Bronchial epithelial cell (primary cell): Measurements from ENCODE around the gene HNRNPC. TPM values are rescaled to one million over a fixed set of nuclear protein-coding genes. Genes with fewer than 3 reads are reported as not detected.
"Not testable (repeated sequence)": the region's sequence is repeated elsewhere in the genome, so short reads cannot be mapped to it uniquely, and the experiment has no call there.

Experiments
- DNase-seq: peaks from one replicate; pipeline ENCODE4 v3.0.0-alpha.2; 2010; ENCODE audit warnings: low read depth
- FAIRE-seq: peaks from 2 replicates; lab custom pipeline; 2011; peaks lifted over from hg19 to GRCh38; lab: Jason Lieb, UNC
- H3K27me3 ChIP-seq: 2 replicates; pipeline ENCODE4 v1.5.1; 2011; ENCODE audit warnings: low read length; ENCODE audit not compliant: control insufficient read depth, insufficient read depth
- H3K36me3 ChIP-seq: 2 replicates; pipeline ENCODE4 v1.5.1; 2011; ENCODE audit warnings: low read length; ENCODE audit not compliant: control insufficient read depth, insufficient read depth
- H3K4me3 ChIP-seq: 2 replicates; pipeline ENCODE4 v1.5.1; 2011; ENCODE audit warnings: mild to moderate bottlenecking, low read depth, low read length, control low read depth
- total RNA-seq: library from RNA; depleted of rRNA; stranded (reverse); fragments of >200 nt; gene quantifications from 2 replicates; pipeline ENCODE4 v1.2.1, GENCODE V29; 2014
- TF ChIP-seq, protein P1 (sequence below): IDR thresholded peaks from 2 replicates; pipeline ENCODE4 v1.5.1; 2011; ENCODE audit warnings: mild to moderate bottlenecking, moderate library complexity, low read length, control low read depth, inconsistent platforms; ENCODE audit not compliant: insufficient read depth, severe bottlenecking

Gene HNRNPC
- total RNA-seq, 1 donor from 2014 or later, result 870 TPM

DNA sequence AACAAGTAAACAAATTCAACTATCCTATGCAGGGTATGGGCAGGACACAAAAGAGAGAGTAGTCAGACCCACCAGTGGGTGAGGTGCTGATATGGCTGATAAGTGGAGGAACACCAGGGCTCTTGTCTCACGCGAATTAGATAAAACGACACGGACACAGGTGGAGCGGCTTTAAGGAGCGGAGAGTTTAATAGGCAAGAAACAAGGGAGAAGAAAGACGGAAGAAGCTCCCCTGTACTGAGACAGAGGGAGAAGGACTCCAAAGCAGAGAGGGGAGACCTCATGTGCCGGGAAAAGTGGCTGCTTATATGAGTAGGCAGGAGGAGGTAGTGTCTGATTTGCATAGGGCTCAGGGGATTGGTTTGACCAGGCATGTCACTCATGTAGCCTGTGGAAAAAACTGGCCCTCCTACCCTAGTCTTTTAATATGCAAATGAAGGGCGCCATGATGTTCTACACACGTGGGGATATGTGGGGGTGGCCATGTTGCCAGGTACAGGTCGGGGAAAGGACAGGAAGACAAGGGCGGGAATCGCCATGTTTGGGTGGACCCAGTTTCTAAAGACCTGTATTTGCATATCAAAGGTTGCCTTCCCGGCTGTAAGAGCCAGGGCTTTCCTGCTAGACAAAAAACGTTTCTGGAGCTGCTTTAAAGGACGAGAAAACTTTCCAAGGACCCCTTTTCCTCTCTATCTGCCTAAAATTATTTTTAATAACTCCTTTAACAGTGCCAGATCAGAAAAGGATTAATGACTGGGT lies 39.4 kb upstream of the HNRNPC start:
- TF ChIP-seq, protein P1, sequence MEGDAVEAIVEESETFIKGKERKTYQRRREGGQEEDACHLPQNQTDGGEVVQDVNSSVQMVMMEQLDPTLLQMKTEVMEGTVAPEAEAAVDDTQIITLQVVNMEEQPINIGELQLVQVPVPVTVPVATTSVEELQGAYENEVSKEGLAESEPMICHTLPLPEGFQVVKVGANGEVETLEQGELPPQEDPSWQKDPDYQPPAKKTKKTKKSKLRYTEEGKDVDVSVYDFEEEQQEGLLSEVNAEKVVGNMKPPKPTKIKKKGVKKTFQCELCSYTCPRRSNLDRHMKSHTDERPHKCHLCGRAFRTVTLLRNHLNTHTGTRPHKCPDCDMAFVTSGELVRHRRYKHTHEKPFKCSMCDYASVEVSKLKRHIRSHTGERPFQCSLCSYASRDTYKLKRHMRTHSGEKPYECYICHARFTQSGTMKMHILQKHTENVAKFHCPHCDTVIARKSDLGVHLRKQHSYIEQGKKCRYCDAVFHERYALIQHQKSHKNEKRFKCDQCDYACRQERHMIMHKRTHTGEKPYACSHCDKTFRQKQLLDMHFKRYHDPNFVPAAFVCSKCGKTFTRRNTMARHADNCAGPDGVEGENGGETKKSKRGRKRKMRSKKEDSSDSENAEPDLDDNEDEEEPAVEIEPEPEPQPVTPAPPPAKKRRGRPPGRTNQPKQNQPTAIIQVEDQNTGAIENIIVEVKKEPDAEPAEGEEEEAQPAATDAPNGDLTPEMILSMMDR, result no peak
- peak; percentile 97 for DNase-seq
- peak; percentile 84 for FAIRE-seq
- Histone ChIP-seq H3K4me3 (peak overlapping the region; percentile 40), H3K36me3 (no peaks in the 10 kb centered on the region), H3K27me3 (no peaks in the 10 kb centered on the region)

DNA sequence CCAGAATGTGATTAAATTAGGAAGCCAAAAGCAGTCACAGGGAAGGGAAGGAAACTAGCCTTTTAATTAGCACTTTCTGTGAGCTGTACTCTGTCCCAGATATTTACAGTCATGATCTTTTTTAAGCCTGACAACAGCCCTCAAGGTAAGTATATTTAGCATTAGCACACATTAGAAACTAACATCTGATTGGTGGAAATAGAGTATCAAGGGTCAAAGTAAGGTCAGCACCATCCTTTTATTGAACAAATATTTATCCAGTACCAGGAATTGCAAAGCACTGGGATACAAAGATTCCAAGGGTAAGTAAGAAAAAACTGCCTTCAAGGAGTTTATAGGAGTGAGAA lies 38.9 kb upstream of the HNRNPC start:
- FAIRE-seq (no peak), DNase-seq (no peak)
- H3K4me3 ChIP-seq, result peak overlapping the region; percentile 40

DNA sequence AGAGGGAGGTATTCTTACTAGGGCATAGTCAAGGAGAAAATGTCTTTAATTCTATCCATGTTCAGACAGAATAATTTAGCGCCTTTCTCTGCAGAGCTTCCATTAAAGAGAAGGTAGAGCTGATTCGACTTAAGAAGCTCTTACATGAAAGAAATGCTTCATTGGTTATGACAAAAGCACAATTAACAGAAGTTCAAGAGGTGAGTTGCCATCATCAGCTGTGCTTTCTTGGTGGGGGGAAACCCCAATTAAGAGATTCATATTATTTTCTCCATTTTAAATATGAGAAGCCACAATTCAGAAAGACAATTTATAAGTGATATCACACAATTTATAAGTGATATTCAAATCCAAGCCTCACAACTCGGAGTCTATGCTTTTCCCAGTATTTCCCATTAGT lies 38.4 kb upstream of the HNRNPC start:
- Histone ChIP-seq H3K4me3 (no peak overlapping the region), H3K36me3 (no peaks in the 10 kb centered on the region), H3K27me3 (no peaks in the 10 kb centered on the region)
- FAIRE-seq, result no peak
- DNase-seq, result no peak
- TF ChIP-seq, protein P1, result no peak

More for the DNA sequence above, 38.9 kb upstream of the HNRNPC start:
- Histone ChIP-seq H3K27me3 (no peaks in the 10 kb centered on the region), H3K36me3 (no peaks in the 10 kb centered on the region)
- TF ChIP-seq, protein P1, result no peak

DNA sequence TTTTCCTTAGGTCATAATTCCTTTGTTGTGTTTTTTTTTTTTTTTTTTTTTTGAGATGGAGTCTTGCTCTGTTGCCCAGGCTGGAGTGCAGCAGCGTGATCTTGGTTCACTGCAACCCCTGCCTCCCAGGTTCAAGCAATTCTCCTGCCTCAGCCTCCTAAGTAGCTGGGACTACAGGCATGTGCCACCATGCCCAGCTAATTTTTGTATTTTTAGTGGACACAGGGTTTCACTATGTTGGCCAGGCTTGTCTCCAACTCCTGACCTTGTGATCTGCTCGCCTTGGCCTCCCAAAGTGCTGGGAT lies 33.5 kb upstream of the HNRNPC start:
- not testable (repeated sequence) for H3K36me3 ChIP-seq, FAIRE-seq, H3K4me3 ChIP-seq, DNase-seq, H3K27me3 ChIP-seq

DNA sequence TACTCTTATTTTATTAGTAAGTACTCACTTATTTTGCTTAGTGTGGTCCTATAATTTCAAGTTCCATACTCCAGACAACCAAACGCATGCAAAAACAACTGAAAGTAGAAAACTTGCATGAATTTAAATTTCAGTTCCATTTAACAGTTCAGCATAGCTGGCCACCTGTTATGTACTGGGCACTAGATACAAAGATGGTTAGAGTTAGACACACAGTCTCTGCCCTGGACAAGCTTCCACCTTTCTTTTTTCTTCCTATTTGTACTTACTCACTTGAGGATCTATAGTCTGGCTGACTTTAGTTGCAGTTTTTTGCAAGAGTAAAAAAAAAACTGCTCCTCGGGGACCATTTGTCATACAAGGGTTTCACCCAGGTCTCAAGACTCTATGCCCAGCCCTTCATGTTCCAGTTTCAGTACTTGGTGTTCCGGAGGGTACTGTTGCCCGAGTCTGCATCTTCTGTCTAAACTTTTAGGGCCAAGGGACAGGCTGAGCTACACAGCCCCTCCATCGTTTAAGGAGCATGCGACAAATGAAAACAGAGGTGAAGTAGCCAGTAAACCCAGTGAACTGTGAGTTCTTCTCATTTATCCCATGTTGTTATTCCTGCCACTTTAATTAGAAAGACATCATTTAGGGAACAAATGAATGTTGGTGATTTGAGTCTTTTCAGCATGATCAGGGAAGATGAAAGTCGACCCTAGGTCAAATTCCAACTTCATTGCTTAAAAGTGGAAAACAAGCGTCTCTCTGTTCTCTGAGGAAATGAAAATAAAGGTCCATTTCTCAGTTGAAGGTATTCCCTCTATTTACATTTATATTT lies 33.0 kb upstream of the HNRNPC start:
- H3K4me3 ChIP-seq, result no peak overlapping the region
- H3K27me3 ChIP-seq, result peaks cover 3% of the 10 kb centered on the region
- DNase-seq (no peak), FAIRE-seq (no peak)
- H3K36me3 ChIP-seq, result no peaks in the 10 kb centered on the region
- TF ChIP-seq, protein P1, result no peak

DNA sequence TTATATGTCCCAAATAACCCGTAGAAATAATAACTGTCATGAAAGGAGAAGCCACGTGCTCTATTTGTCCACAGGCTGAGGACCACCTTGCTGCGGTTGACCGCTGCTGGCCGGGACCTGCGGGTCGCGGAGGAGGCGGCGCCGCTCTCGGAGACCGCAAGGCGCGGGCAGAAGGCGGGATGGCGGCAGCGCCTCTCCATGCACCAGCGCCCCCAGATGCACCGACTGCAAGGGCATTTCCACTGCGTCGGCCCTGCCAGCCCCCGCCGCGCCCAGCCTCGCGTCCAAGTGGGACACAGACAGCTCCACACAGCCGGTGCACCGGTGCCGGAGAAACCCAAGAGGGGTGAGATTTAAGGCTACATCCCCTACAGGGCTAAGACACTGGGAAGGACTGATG lies 31.6 kb upstream of the HNRNPC start:
- H3K36me3 ChIP-seq, result no peaks in the 10 kb centered on the region
- TF ChIP-seq, protein P1, result no peak
- no peak overlapping the region for H3K4me3 ChIP-seq
- peaks cover 3% of the 10 kb centered on the region for H3K27me3 ChIP-seq
- no peak for FAIRE-seq
- no peak for DNase-seq
